Esophagus squamous epithelium (tissue), 5 donors: Measurements from ENCODE around the gene ACAP3. TPM values are rescaled to one million over a fixed set of nuclear protein-coding genes. Genes with fewer than 3 reads are reported as not detected.

ENCODE experiments used
- DNase-seq: peaks from one replicate; lab custom pipeline; 2025; lab: John Stamatoyannopoulos, UW
- H3K27ac ChIP-seq, 4 donors: fragments of 200-600 bp; sonication (generic); one replicate each; pipeline ENCODE4 v1.5.1; 2016 to 2019; ENCODE audit warnings: mild to moderate bottlenecking in 1 of 4
- H3K27me3 ChIP-seq, 4 donors: fragments of 200-600 bp; sonication (generic); 1 replicate in 3 of 4; 2 replicates in 1 of 4; pipeline versions ENCODE4 v1.5.1 to v1.6.0; 2017 to 2021; ENCODE audit warnings: antibody characterized with exemption in 1 of 4
- H3K36me3 ChIP-seq, 3 donors: fragments of 200-600 bp; sonication (generic); one replicate each; pipeline ENCODE4 v1.5.1; 2016 to 2019
- H3K4me1 ChIP-seq, 3 donors: fragments of 200-600 bp; sonication (generic); one replicate each; pipeline ENCODE4 v1.5.1; 2017 to 2019
- H3K4me3 ChIP-seq, 4 donors: fragments of 200-600 bp; sonication (generic); 1 replicate in 3 of 4; 2 replicates in 1 of 4; pipeline ENCODE4 v1.5.1; 2016 to 2019; ENCODE audit warnings: mild to moderate bottlenecking in 2 of 4, moderate library complexity in 1 of 4
- H3K9me3 ChIP-seq, 3 donors: fragments of 200-600 bp; sonication (generic); one replicate each; pipeline ENCODE4 v1.5.1; 2016 to 2019
- CTCF ChIP-seq, 6 experiments: fragments of 450-650 bp in 4 of 6; fragments of 200-600 bp in 2 of 6; sonication (generic) in 2 of 6; IDR thresholded peaks; one replicate each; pipeline ENCODE4 v1.5.1; 2016 to 2019; ENCODE audit warnings: antibody characterized with exemption in 6 of 6, mild to moderate bottlenecking in 4 of 6, moderate library complexity in 4 of 6
- POLR2A ChIP-seq, 4 donors: fragments of 450-650 bp; IDR thresholded peaks; one replicate each; pipeline ENCODE4 v1.6.1; 2017; ENCODE audit warnings: antibody characterized with exemption in 4 of 4, mild to moderate bottlenecking in 4 of 4, moderate library complexity in 3 of 4
- WGBS, 2 donors: methylation state at CpG; one replicate each; pipeline ENCODE4 v1.1.5; 2018; 5-methylcytosine and 5-hydroxymethylcytosine counted together
- intact Hi-C: fragments of 100-400 bp; cut with DNase I; formaldehyde crosslinking; loops from one replicate; pipeline ENCODE4 v1.15.0; 2022
- total RNA-seq, 4 donors: library from RNA; depleted of rRNA; stranded (reverse); fragments of >200 nt; gene quantifications; one replicate each; pipeline ENCODE4 v1.1.0, GENCODE V29; 2016
- donor health status: DM: yes; HTN: yes; CAD: no.

ACAP3 gene
- total RNA-seq, 4 donors from 2014 or later, result 36.4 to 66.7 (median 56.9) TPM

DNA sequence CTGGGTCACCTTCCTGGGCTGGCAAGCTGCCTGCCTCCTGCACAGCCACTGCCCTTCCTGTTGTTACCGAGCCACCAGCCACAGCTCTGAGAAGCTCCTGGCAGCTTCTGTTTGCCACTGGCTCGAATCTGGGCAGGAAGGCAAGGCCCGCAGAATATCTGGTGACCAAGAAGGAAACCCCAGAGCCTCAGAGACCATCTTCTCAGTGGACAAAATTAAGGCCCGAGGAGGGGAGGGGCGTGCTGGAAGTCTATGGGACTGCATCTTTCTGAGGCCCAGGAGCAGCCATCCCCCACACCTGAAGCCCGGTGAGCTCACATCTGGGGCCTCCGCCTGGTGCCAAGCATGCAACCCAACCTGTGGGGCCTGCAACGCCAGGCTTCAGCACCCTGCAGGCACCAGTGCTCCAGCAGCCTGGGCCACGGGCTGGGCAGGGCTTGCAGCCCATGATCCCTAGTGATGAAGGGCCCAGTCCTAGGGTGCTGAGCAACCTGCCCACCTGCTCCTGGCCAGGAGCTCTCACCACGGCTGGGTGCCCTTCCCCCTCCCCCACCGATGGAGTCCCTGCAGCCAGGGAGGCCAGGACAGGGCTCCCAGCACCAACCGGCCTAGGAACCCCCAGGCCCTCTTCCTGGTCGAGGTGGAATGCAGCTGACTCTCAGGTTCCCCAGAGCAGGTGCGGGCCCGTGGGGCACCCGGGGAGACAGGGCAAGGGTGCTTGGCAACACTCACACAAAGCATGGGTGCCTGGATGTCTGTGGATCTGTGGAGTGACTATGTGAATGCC lies 17.8 kb upstream of the ACAP3 start:
- DNase-seq, result no peak
- intact Hi-C loops, result no loop called here
- H3K27me3 ChIP-seq, result no peaks in the 10 kb centered on the region
- H3K36me3 ChIP-seq, result peaks cover 13 to 54% (median 19%) of the 10 kb centered on the region in 3 donors
- WGBS, 2 donors, result 18 to 27% methylated on average over 5 of the region's 16 CpGs
- no peaks in the 10 kb centered on the region for H3K9me3 ChIP-seq
- peak overlapping the region; percentile 95 to 98 (median 96) for H3K27ac ChIP-seq
- TF ChIP-seq POLR2A (IDR thresholded peaks at IDR 0.05) (no peak), CTCF (IDR thresholded peaks at IDR 0.05) (no peak)
- peak overlapping the region; percentile 81 to 100 (median 92) for H3K4me3 ChIP-seq
- peaks cover 16 to 68% (median 44%) of the 10 kb centered on the region in 3 donors for H3K4me1 ChIP-seq

GRCh38 chr1:1324524-1325287 lies 17.0 kb upstream of the ACAP3 start, which contains the start of the genes CPTP and INTS11:
TSS of gene CPTP (plus strand) at chr1:1324802. CDS start at chr1:1326911, 2,109 bp downstream.
TSS of gene INTS11 (minus strand) at chr1:1324660. CDS start at chr1:1324608, 52 bp downstream.
- no peaks in the 10 kb centered on the region for H3K27me3 ChIP-seq
- H3K36me3 ChIP-seq, result peaks cover 13 to 62% (median 19%) of the 10 kb centered on the region in 3 donors
- DNase-seq, result peak; percentile 61
- H3K4me1 ChIP-seq, result peaks cover 15 to 68% (median 44%) of the 10 kb centered on the region in 3 donors
- TF ChIP-seq CTCF (IDR thresholded peaks at IDR 0.05) (no peak), POLR2A (IDR thresholded peaks at IDR 0.05) (peak in 2 of 4 donors; percentile 68 to 82)
- peak within 1 kb of the TSS; percentile 81 to 100 (median 92) for H3K4me3 ChIP-seq
- H3K27ac ChIP-seq, result peak within 1 kb of the TSS; percentile 95 to 98 (median 96)
- intact Hi-C loops, result no loop called here
- 0% methylated on average over 3 of the region's 84 CpGs; no CpG with 5 or more reads in 1 of the 2 donors for WGBS, 2 donors
- no peaks in the 10 kb centered on the region for H3K9me3 ChIP-seq

DNA sequence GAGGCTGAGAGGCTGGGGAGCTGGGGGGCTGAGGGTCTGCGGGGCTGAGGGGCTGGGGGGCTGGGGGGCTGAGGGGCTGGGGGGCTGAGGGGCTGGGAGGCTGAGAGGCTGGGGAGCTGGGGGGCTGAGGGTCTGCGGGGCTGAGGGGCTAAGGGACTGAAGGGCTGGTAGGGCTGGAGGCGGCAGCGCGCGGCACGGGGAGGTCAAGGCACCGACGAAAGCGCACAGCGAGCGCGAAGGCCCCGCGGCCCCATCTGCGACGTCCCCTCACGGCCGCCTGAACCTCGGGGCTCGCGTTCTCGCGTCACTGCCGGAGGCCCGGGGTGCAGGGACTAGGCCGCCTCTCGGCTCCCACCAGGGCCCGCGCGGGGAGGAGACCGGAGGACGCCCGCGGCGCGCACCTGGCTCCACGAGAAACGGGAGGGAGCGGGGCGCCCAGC lies 16.4 kb upstream of the ACAP3 start:
- peaks cover 16 to 74% (median 44%) of the 10 kb centered on the region in 3 donors for H3K4me1 ChIP-seq

DNA sequence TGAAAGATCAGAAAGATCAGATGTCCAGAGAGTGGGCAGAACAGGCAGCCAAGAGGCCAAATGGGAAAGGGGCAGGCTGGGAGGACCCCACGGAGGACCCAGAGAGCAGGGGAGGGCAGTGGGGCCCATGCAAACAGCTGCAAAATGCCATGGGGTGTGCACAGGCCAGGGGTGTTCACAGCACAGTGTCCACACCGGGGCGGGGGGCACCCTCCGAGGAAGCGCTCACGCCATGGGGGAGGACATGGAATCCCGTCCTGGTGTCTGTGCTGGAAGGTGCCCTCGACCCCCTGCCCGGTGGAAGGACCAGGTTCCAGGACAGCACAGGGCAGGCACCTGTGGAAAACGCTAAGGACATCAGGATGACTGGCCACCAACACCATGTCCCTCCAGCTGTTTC lies 15.2 kb upstream of the ACAP3 start:
- DNase-seq, result no peak
- Histone ChIP-seq H3K27ac (no peak overlapping the region), H3K9me3 (no peaks in the 10 kb centered on the region), H3K36me3 (peaks cover 14 to 62% (median 18%) of the 10 kb centered on the region in 3 donors), H3K4me1 (peaks cover 25 to 86% (median 56%) of the 10 kb centered on the region in 3 donors), H3K4me3 (peak overlapping the region in 1 of 4 donors; percentile 100), H3K27me3 (no peaks in the 10 kb centered on the region)
- TF ChIP-seq CTCF (IDR thresholded peaks at IDR 0.05) (no peak), POLR2A (IDR thresholded peaks at IDR 0.05) (no peak)
- intact Hi-C loops, result no loop called here
- WGBS, 2 donors, result 79 to 83% methylated on average over 3 to 9 of the region's 10 CpGs

More for the DNA sequence above, 16.4 kb upstream of the ACAP3 start:
- TF ChIP-seq POLR2A (IDR thresholded peaks at IDR 0.05), result no peak
- TF ChIP-seq CTCF (IDR thresholded peaks at IDR 0.05), result no peak
- DNase-seq, result no peak
- intact Hi-C loops, result no loop called here
- Histone ChIP-seq H3K4me3 (peak overlapping the region; percentile 81 to 100 (median 92)), H3K9me3 (no peaks in the 10 kb centered on the region), H3K36me3 (peaks cover 14 to 68% (median 22%) of the 10 kb centered on the region in 3 donors), H3K27me3 (no peaks in the 10 kb centered on the region), H3K27ac (peak overlapping the region; percentile 95 to 98 (median 96))
- WGBS, 2 donors, result no CpG with 5 or more reads among the region's 41 CpGs
